Right lobe of liver (tissue), 6 donors: ENCODE results near the gene NBAS. TPM values are rescaled to one million over a fixed set of nuclear protein-coding genes. Genes with fewer than 3 reads are reported as not detected.

ENCODE experiments used
- ATAC-seq, 4 donors: fragments of 200-7000 bp; cut with Tn5 transposase; one replicate each; pipeline ENCODE4 v1.9.1; 2020; ENCODE audit warnings: mild to moderate bottlenecking in 4 of 4, moderate library complexity in 4 of 4
- DNase-seq, 3 donors: peaks; one replicate each; pipeline ENCODE4 v3.0.0-alpha.2; 2020
- H3K27ac ChIP-seq, 3 donors: fragments of 200-600 bp; one replicate each; pipeline ENCODE4 v1.8.0; 2022
- H3K27me3 ChIP-seq, 2 donors: fragments of 200-600 bp; one replicate each; pipeline ENCODE4 v1.8.0; 2022
- H3K36me3 ChIP-seq, 4 donors: fragments of 200-600 bp; sonication (generic) in 1 of 4; one replicate each; pipeline versions ENCODE4 v1.5.1 to v1.8.0; 2017 to 2022; ENCODE audit warnings: control low read depth in 1 of 4
- H3K4me1 ChIP-seq, 4 donors: fragments of 200-600 bp; sonication (generic) in 1 of 4; one replicate each; pipeline versions ENCODE4 v1.5.1 to v1.8.0; 2017 to 2022; ENCODE audit warnings: control low read depth in 1 of 4
- H3K4me3 ChIP-seq, 3 donors: fragments of 200-600 bp; one replicate each; pipeline ENCODE4 v1.8.0; 2022
- H3K9me3 ChIP-seq, 4 donors: fragments of 200-600 bp; sonication (generic) in 1 of 4; one replicate each; pipeline versions ENCODE4 v1.5.1 to v1.8.0; 2017 to 2022; ENCODE audit warnings: control low read depth in 1 of 4
- POLR2A ChIP-seq: fragments of 450-650 bp; IDR thresholded peaks from one replicate; pipeline ENCODE4 v1.6.1; 2017; ENCODE audit warnings: antibody characterized with exemption, mild to moderate bottlenecking
- WGBS: methylation state at CpG from one replicate; pipeline ENCODE4 v1.1.6; 2018; ENCODE audit warnings: low coverage, low lambda C conversion rate; ENCODE audit not compliant: insufficient coverage; ENCODE audit errors: missing lambda C conversion rate; 5-methylcytosine and 5-hydroxymethylcytosine counted together
- intact Hi-C, 2 donors: fragments of 100-400 bp; cut with DNase I; formaldehyde crosslinking; loops; one replicate each; pipeline versions ENCODE4 v1.11.2 to v1.14.1; 2022
- total RNA-seq, 6 experiments: library from RNA; depleted of rRNA in 2 of 6; stranded (reverse); fragments of >200 nt in 2 of 6; fragmentation: NEBNext Ultra II Directional in 3 of 6; extraction: Animal tissue kit (Norgen Biotek cat#: 25700) in 3 of 6; gene quantifications; one replicate each; pipeline versions ENCODE4 v1.1.0 to v1.2.4, GENCODE V29; 2016 to 2023
- TF ChIP-seq, protein P1 (sequence below), 4 donors: fragments of 200-600 bp in 3 of 4; fragments of 450-650 bp in 1 of 4; IDR thresholded peaks; one replicate each; pipeline versions ENCODE4 v1.5.1 to v1.8.0; 2016 to 2022; ENCODE audit warnings: antibody characterized with exemption in 4 of 4, mild to moderate bottlenecking in 2 of 4
- donor health status: DM: no; HTN: yes; CAD: no.
- donor health status: DM: no; HTN: no; CAD: no.
- donor health status: DM: no; HTN: no; CAD: no.
- donor health status: DM: no; HTN: yes; CAD: no.
- donor health status: DM: no; HTN: yes; CAD: no.

Gene NBAS
- total RNA-seq, 6 experiments from 2014 or later, result 16.1 to 21.8 (median 18.5) TPM

DNA sequence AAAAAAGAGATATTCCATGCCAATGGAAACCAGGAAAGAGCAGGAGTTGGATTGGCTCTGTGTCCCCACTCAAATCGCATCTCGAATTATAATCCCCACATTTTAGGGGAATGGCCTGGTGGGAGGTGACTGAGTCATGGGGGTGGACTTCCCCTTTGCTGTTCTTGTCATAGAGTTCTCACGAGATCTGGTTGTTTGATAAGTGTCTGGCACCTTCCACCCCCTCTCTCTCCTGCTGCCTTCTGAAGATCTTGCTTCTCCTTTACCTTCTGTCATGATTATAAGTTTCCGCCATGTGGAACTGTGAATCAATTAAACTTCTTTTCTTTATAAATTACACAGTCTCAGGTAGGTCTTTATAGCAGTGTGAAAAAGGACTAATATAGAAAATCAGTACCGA is 355.6 kb downstream of the NBAS start:
- TF ChIP-seq, protein P1, sequence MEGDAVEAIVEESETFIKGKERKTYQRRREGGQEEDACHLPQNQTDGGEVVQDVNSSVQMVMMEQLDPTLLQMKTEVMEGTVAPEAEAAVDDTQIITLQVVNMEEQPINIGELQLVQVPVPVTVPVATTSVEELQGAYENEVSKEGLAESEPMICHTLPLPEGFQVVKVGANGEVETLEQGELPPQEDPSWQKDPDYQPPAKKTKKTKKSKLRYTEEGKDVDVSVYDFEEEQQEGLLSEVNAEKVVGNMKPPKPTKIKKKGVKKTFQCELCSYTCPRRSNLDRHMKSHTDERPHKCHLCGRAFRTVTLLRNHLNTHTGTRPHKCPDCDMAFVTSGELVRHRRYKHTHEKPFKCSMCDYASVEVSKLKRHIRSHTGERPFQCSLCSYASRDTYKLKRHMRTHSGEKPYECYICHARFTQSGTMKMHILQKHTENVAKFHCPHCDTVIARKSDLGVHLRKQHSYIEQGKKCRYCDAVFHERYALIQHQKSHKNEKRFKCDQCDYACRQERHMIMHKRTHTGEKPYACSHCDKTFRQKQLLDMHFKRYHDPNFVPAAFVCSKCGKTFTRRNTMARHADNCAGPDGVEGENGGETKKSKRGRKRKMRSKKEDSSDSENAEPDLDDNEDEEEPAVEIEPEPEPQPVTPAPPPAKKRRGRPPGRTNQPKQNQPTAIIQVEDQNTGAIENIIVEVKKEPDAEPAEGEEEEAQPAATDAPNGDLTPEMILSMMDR (IDR thresholded peaks at IDR 0.05), result no peak
- no peak for TF ChIP-seq POLR2A
- Histone ChIP-seq H3K27me3 (no peaks in the 10 kb centered on the region), H3K4me1 (no peaks in the 10 kb centered on the region), H3K36me3 (no peaks in the 10 kb centered on the region), H3K9me3 (no peaks in the 10 kb centered on the region), H3K27ac (no peak overlapping the region), H3K4me3 (no peak overlapping the region)
- WGBS, result 89% methylated on average over 5 of the region's 5 CpGs
- ATAC-seq (no peak), DNase-seq (no peak)
- intact Hi-C loops, result no loop called here

DNA sequence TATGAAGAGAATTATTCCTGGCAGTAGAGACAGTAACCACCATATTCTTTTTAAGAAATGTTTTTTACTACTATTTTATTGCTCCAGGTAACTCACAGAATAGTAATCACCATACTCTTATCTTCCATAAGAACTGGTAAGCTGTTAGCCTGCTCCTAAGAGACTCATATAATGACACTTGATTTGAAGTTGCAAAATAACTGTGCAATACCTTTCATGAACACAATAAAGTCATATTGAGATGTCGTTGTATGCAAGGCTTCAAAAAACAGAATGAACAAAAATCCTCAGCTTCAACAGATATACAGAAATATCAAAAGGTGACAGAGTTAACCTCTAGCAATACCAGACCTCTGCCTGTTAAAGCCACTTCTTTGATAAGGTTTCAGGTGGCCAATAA is 360.1 kb downstream of the NBAS start:
- ATAC-seq, result no peak
- H3K36me3 ChIP-seq, result no peaks in the 10 kb centered on the region
- no peaks in the 10 kb centered on the region for H3K27me3 ChIP-seq
- H3K4me3 ChIP-seq, result no peak overlapping the region
- H3K4me1 ChIP-seq, result no peaks in the 10 kb centered on the region
- no peak for DNase-seq
- TF ChIP-seq, protein P1 (IDR thresholded peaks at IDR 0.05), result no peak
- no peak for TF ChIP-seq POLR2A
- H3K27ac ChIP-seq, result no peak overlapping the region
- intact Hi-C loops, result no loop called here
- H3K9me3 ChIP-seq, result no peaks in the 10 kb centered on the region
- WGBS, result 93% methylated on average over 1 of the region's 1 CpG

DNA sequence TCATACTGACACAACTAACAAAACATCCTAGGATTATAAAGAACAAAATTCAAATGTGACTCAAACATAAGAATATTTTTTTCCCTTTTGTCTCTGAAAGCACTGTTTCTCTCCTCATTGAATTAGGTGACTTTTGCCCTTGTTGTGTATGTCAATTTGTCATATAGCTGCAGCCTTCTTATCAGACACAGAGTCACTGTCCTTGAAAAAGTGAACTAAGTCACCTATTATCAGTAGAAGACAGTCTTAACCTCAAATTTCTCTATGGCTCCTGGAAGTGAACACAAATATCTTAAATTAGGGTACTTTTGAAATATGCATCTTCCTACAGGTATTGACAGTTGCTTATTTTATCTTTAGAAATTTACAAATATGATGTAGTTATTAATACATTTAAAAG is 360.6 kb downstream of the NBAS start:
- no peak for ATAC-seq
- H3K27me3 ChIP-seq, result no peaks in the 10 kb centered on the region
- intact Hi-C loops, result no loop called here
- H3K4me1 ChIP-seq, result no peaks in the 10 kb centered on the region
- TF ChIP-seq POLR2A, result no peak
- TF ChIP-seq, protein P1 (IDR thresholded peaks at IDR 0.05), result no peak
- H3K27ac ChIP-seq, result no peak overlapping the region
- DNase-seq, result no peak
- H3K4me3 ChIP-seq, result no peak overlapping the region
- H3K9me3 ChIP-seq, result no peaks in the 10 kb centered on the region
- no peaks in the 10 kb centered on the region for H3K36me3 ChIP-seq

DNA sequence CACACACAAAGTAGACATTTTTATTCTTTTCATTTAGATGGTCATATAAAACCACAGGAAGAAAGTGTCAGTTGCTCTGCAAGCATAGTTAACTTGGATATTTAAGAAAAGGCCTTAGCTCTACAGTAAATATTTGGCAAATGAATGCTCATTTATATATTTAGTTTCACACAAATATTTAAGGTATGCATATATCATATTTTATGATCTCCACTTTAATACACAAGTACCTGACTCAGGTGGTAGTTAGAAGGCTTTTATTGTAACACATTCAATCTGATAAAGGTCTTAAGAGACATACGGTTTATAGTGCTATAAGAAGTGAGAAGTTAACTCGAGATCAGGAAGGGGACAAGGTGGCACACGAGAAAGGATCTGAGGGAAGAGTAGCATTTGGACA is 363.1 kb downstream of the NBAS start:
- Histone ChIP-seq H3K36me3 (no peaks in the 10 kb centered on the region), H3K9me3 (no peaks in the 10 kb centered on the region), H3K4me3 (no peak overlapping the region), H3K4me1 (no peaks in the 10 kb centered on the region), H3K27ac (no peak overlapping the region), H3K27me3 (no peaks in the 10 kb centered on the region)
- intact Hi-C loops, result no loop called here
- DNase-seq (no peak), ATAC-seq (no peak)
- no peak for TF ChIP-seq POLR2A
- TF ChIP-seq, protein P1 (IDR thresholded peaks at IDR 0.05), result no peak
- WGBS, result 98% methylated on average over 3 of the region's 3 CpGs

DNA sequence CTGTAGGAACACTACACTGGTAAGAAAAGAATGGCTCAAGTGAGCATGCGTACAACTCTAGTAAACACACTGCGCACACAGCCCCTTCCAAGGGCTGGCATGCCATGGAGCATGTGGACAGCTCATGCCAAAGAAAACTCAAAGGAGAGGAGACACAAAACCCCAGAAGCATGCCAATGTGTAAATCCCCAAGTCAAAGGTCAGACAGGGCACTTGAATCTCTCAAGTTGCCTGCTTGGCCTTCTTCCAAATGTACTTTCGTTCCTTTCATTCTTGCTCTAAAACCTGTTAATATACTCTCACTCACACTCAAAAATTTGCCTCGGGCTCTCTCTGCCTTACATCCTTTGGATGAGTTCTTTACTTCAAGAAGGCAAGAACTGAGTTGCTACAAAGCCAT is 365.3 kb downstream of the NBAS start:
- no peak for TF ChIP-seq POLR2A
- DNase-seq (no peak), ATAC-seq (no peak)
- H3K4me1 ChIP-seq, result no peaks in the 10 kb centered on the region
- H3K27me3 ChIP-seq, result no peaks in the 10 kb centered on the region
- H3K27ac ChIP-seq, result no peak overlapping the region
- no peaks in the 10 kb centered on the region for H3K36me3 ChIP-seq
- no peak overlapping the region for H3K4me3 ChIP-seq
- intact Hi-C loops, result no loop called here
- WGBS, result 77% methylated on average over 4 of the region's 4 CpGs
- H3K9me3 ChIP-seq, result no peaks in the 10 kb centered on the region
